Lung microvascular endothelial cell (primary cell): ENCODE results near the gene GK. TPM values are rescaled to one million over a fixed set of nuclear protein-coding genes. Genes with fewer than 3 reads are reported as not detected.
"Not testable (repeated sequence)": the region's sequence is repeated elsewhere in the genome, so short reads cannot be mapped to it uniquely, and the experiment has no call there.

Experiments
- DNase-seq, 2 donors: peaks; one replicate each; pipeline versions ENCODE4 v3.0.0 to v3.0.0-alpha.2; 2010; ENCODE audit warnings: low read depth in 2 of 2
- total RNA-seq: library from RNA; depleted of rRNA; stranded (reverse); fragments of >200 nt; gene quantifications from 2 replicates; pipeline ENCODE4 v1.2.1, GENCODE V29; 2014

GK gene
- total RNA-seq, 1 donor from 2014 or later: 4.0 TPM

GRCh38 chrX:30693999-30694650 is 40.9 kb downstream of the GK start:
- no peak for DNase-seq

- no peak for DNase-seq
These were observed 49.5 kb downstream of the GK start for GRCh38 chrX:30702736-30703135.

- no peak for DNase-seq
These were observed 53.1 kb downstream of the GK start for GRCh38 chrX:30706216-30706775.

- no peak for DNase-seq
These were observed 59.0 kb downstream of the GK start for GRCh38 chrX:30712214-30712613.

- DNase-seq: peak; percentile 63 to 81
These were observed 59.9 kb downstream of the GK start for GRCh38 chrX:30713061-30713525.

- no peak for DNase-seq
These were observed 60.9 kb downstream of the GK start for GRCh38 chrX:30714138-30714537.

- no peak for DNase-seq
These were observed 62.8 kb downstream of the GK start for GRCh38 chrX:30715976-30716375.

GRCh38 chrX:30733852-30734660 is 80.8 kb downstream of the GK start:
- no peak for DNase-seq

- no peak for DNase-seq
These were observed 81.6 kb downstream of the GK start for GRCh38 chrX:30734782-30735181.

GRCh38 chrX:30735839-30736238 is 82.6 kb downstream of the GK start:
- peak; percentile 45 to 54 for DNase-seq

GRCh38 chrX:30741545-30741944 is 88.3 kb downstream of the GK start:
- no peak for DNase-seq

- no peak for DNase-seq
These were observed 95.2 kb downstream of the GK start for GRCh38 chrX:30748342-30748960.

- no peak for DNase-seq
These were observed 98.3 kb downstream of the GK start for GRCh38 chrX:30751497-30751896.

- no peak for DNase-seq
These were observed 109.5 kb downstream of the GK start for GRCh38 chrX:30762755-30763154.

- DNase-seq: not testable (repeated sequence)
These were observed 120.5 kb downstream of the GK start for GRCh38 chrX:30773764-30774163.

- no peak for DNase-seq
These were observed 124.4 kb downstream of the GK start for GRCh38 chrX:30777575-30777974.

- no peak for DNase-seq
These were observed 126.3 kb downstream of the GK start for GRCh38 chrX:30779453-30780030.

Other genes starting within 250 kb of the GK start
- not detected in 2 replicates for gene TASL, start 75.7 kb upstream of the GK start, total RNA-seq
- gene TAB3, start 235.8 kb downstream of the GK start, total RNA-seq: 3.7 and 5.4 TPM in 2 replicates